HEK293 (cell line): ENCODE measurements around the gene SLITRK3.

Source experiments
- CTCF ChIA-PET: fragments of 350-600 bp; formaldehyde crosslinking; extraction: SDS; loops from one replicate; lab custom pipeline; 2021; ENCODE audit warnings: antibody characterized with exemption; lab: Yijun Ruan, JAX
- POLR2A ChIA-PET: fragments of 300-600 bp; formaldehyde crosslinking; extraction: SDS; loops from one replicate; lab custom pipeline; 2020; ENCODE audit warnings: antibody characterized with exemption, inconsistent platforms; lab: Yijun Ruan, JAX
- H3K27ac ChIP-seq: fragments of 200-500 bp; sonication (Bioruptor generic); 2 replicates; pipeline ENCODE4 v1.5.1; 2014; ENCODE audit warnings: low read depth, low read length, control low read depth, inconsistent platforms; ENCODE audit errors: extremely low read depth
- H3K36me3 ChIP-seq, 2 experiments: fragments of 200-500 bp in 1 of 2; sonication (Bioruptor generic) in 1 of 2; 1 replicate in 1 of 2; 2 replicates in 1 of 2; pipeline ENCODE4 v1.5.1; 2014 to 2017; ENCODE audit warnings: inconsistent platforms in 2 of 2, low read length in 2 of 2; ENCODE audit not compliant: control insufficient read depth in 2 of 2, insufficient read depth in 1 of 2
- H3K4me1 ChIP-seq: fragments of 200-500 bp; sonication (Bioruptor generic); 2 replicates; pipeline ENCODE4 v1.5.1; 2014; ENCODE audit warnings: mild to moderate bottlenecking, low read length, inconsistent platforms; ENCODE audit not compliant: control insufficient read depth, insufficient read depth
- H3K4me3 ChIP-seq: 2 replicates; pipeline ENCODE4 v1.5.1; 2011; ENCODE audit warnings: low read depth, mild to moderate bottlenecking, control low read depth, low read length, moderate library complexity
- H3K9me3 ChIP-seq: fragments of 200-500 bp; sonication (Bioruptor generic); 2 replicates; pipeline ENCODE4 v1.5.1; 2014; ENCODE audit warnings: low read depth, low read length, inconsistent platforms; ENCODE audit not compliant: control insufficient read depth, insufficient read depth
- PRDM10 ChIP-seq: fragments of 450-650 bp; formaldehyde crosslinking; IDR thresholded peaks from 2 replicates; pipeline ENCODE4 v1.5.1; 2016; ENCODE audit warnings: missing biosample characterization, missing genetic modification characterization
- RBAK ChIP-seq: fragments of 450-650 bp; formaldehyde crosslinking; IDR thresholded peaks from 2 replicates; pipeline ENCODE4 v1.5.1; 2016; ENCODE audit warnings: missing biosample characterization, missing genetic modification characterization
- ZBTB17 ChIP-seq: fragments of 450-650 bp; formaldehyde crosslinking; IDR thresholded peaks from 2 replicates; pipeline ENCODE4 v1.5.1; 2016; ENCODE audit warnings: missing biosample characterization, missing genetic modification characterization
- ZNF138 ChIP-seq: fragments of 450-650 bp; formaldehyde crosslinking; IDR thresholded peaks from 2 replicates; pipeline ENCODE4 v1.5.1; 2016; ENCODE audit warnings: missing biosample characterization, missing genetic modification characterization, borderline replicate concordance
- ZNF140 ChIP-seq: fragments of 450-650 bp; formaldehyde crosslinking; IDR thresholded peaks from 2 replicates; pipeline ENCODE4 v1.5.1; 2016; ENCODE audit warnings: missing biosample characterization, missing genetic modification characterization
- ZNF16 ChIP-seq: fragments of 450-650 bp; formaldehyde crosslinking; IDR thresholded peaks from 2 replicates; pipeline ENCODE4 v1.5.1; 2016; ENCODE audit warnings: low read depth, missing biosample characterization, missing genetic modification characterization
- ZNF211 ChIP-seq: fragments of 450-650 bp; formaldehyde crosslinking; IDR thresholded peaks from 2 replicates; pipeline ENCODE4 v1.5.1; 2016; ENCODE audit warnings: low read depth, missing biosample characterization, missing genetic modification characterization
- ZNF214 ChIP-seq: fragments of 450-650 bp; formaldehyde crosslinking; IDR thresholded peaks from 2 replicates; pipeline ENCODE4 v1.5.1; 2017; ENCODE audit warnings: missing biosample characterization, mild to moderate bottlenecking, missing genetic modification characterization, borderline replicate concordance
- ZNF302 ChIP-seq: fragments of 450-650 bp; formaldehyde crosslinking; IDR thresholded peaks from 2 replicates; pipeline ENCODE4 v1.5.1; 2016; ENCODE audit warnings: missing biosample characterization, missing genetic modification characterization, low read depth
- ZNF394 ChIP-seq: fragments of 450-650 bp; formaldehyde crosslinking; IDR thresholded peaks from 2 replicates; pipeline ENCODE4 v1.5.1; 2016; ENCODE audit warnings: missing biosample characterization, missing genetic modification characterization, mild to moderate bottlenecking, moderate library complexity, borderline replicate concordance
- ZNF398 ChIP-seq: fragments of 450-650 bp; formaldehyde crosslinking; IDR thresholded peaks from 2 replicates; pipeline ENCODE4 v1.5.1; 2017; ENCODE audit warnings: missing biosample characterization, missing genetic modification characterization
- ZNF404 ChIP-seq: fragments of 450-650 bp; formaldehyde crosslinking; IDR thresholded peaks from 2 replicates; pipeline ENCODE4 v1.5.1; 2017; ENCODE audit warnings: missing biosample characterization, missing genetic modification characterization
- ZNF580 ChIP-seq: fragments of 450-650 bp; formaldehyde crosslinking; IDR thresholded peaks from 2 replicates; pipeline ENCODE4 v1.5.1; 2016; ENCODE audit warnings: missing biosample characterization, missing genetic modification characterization
- ZNF596 ChIP-seq: fragments of 450-650 bp; IDR thresholded peaks from 2 replicates; pipeline ENCODE4 v1.5.0; 2018; ENCODE audit warnings: missing biosample characterization, mild to moderate bottlenecking, missing genetic modification characterization, moderate library complexity
- TF ChIP-seq, protein P1 (sequence below): fragments of 450-650 bp; formaldehyde crosslinking; IDR thresholded peaks from 2 replicates; pipeline ENCODE4 v1.5.1; 2016; ENCODE audit warnings: missing biosample characterization, missing genetic modification characterization
- TF ChIP-seq, protein P2 (sequence below): fragments of 450-650 bp; formaldehyde crosslinking; IDR thresholded peaks from 2 replicates; pipeline ENCODE4 v1.5.1; 2017; ENCODE audit warnings: missing biosample characterization, mild to moderate bottlenecking, missing genetic modification characterization, moderate library complexity
- TF ChIP-seq, protein P3 (sequence below): fragments of 450-650 bp; formaldehyde crosslinking; IDR thresholded peaks from 2 replicates; pipeline ENCODE4 v1.5.1; 2017; ENCODE audit warnings: missing biosample characterization, missing genetic modification characterization

SLITRK3 gene

DNA sequence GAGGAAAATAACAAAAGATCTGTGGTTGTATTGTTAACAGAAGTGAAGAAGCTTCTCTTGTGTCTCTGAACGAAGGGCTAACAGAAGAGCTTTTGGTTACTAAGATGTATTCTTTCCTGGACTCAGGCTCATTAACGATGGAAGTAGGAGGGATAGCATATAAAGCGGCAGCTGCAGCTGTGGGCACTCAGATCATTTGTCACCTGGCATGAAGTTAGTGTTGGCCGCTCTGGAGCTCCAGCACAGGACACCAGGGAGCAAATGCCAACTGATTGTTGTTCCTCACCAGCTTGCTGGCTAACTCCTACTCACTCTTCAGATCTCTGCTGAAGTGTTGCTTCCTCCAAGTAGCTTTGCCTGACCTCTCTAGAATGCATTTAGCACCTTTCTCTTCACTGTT, 15.5 kb upstream of the SLITRK3 start:
- POLR2A ChIA-PET: no interaction called here
- H3K4me1 ChIP-seq: no peaks in the 10 kb centered on the region
- no peaks in the 10 kb centered on the region for H3K9me3 ChIP-seq
- H3K4me3 ChIP-seq: no peak overlapping the region
- no peak for TF ChIP-seq ZNF404 (tag by site-specific recombination)
- TF ChIP-seq ZNF140 (tag by site-specific recombination): no peak
- TF ChIP-seq, protein P1, sequence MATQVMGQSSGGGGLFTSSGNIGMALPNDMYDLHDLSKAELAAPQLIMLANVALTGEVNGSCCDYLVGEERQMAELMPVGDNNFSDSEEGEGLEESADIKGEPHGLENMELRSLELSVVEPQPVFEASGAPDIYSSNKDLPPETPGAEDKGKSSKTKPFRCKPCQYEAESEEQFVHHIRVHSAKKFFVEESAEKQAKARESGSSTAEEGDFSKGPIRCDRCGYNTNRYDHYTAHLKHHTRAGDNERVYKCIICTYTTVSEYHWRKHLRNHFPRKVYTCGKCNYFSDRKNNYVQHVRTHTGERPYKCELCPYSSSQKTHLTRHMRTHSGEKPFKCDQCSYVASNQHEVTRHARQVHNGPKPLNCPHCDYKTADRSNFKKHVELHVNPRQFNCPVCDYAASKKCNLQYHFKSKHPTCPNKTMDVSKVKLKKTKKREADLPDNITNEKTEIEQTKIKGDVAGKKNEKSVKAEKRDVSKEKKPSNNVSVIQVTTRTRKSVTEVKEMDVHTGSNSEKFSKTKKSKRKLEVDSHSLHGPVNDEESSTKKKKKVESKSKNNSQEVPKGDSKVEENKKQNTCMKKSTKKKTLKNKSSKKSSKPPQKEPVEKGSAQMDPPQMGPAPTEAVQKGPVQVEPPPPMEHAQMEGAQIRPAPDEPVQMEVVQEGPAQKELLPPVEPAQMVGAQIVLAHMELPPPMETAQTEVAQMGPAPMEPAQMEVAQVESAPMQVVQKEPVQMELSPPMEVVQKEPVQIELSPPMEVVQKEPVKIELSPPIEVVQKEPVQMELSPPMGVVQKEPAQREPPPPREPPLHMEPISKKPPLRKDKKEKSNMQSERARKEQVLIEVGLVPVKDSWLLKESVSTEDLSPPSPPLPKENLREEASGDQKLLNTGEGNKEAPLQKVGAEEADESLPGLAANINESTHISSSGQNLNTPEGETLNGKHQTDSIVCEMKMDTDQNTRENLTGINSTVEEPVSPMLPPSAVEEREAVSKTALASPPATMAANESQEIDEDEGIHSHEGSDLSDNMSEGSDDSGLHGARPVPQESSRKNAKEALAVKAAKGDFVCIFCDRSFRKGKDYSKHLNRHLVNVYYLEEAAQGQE (tag by site-specific recombination): no peak
- no peak for TF ChIP-seq ZNF398
- TF ChIP-seq ZBTB17 (tag by site-specific recombination): no peak
- H3K27ac ChIP-seq: no peak overlapping the region
- CTCF ChIA-PET: no interaction called here
- no peaks in the 10 kb centered on the region for H3K36me3 ChIP-seq

DNA sequence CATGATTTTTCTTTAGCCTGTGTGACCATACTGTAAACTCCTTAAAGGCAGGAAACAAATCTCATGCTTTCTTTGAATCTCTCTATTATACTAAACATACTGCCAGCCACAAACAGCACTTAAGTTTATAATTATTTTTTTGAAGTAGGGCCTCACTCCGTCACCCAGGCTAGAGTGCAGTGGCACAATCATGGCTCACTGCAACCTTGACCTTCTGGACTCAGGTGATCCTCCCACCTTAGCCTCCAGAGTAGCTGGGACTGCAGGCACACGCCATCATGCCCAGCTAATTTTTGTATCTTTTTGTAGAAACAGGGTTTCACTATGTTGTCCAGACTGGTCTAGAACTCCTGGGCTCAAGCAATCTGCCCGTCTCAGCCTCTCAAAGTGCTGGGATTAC, 14.5 kb upstream of the SLITRK3 start:
- ChIA-PET CTCF (interaction anchor here (0.6 to 0.8 kb wide), 3 partner anchors 10 to 1372 kb away, joined by 3 read pairs; no protein-coding TSS in a partner anchor), POLR2A (no interaction called here)
- TF ChIP-seq ZNF214 (tag by site-specific recombination) (no peak), ZNF138 (no peak), ZNF394 (tag by site-specific recombination) (no peak), ZNF302 (tag by site-specific recombination) (no peak), ZNF398 (no peak), ZNF211 (tag by site-specific recombination) (no peak), RBAK (tag by site-specific recombination) (no peak), ZNF16 (no peak), PRDM10 (tag by site-specific recombination) (no peak), ZNF580 (tag by site-specific recombination) (no peak), ZNF596 (no peak)
- TF ChIP-seq, protein P2, sequence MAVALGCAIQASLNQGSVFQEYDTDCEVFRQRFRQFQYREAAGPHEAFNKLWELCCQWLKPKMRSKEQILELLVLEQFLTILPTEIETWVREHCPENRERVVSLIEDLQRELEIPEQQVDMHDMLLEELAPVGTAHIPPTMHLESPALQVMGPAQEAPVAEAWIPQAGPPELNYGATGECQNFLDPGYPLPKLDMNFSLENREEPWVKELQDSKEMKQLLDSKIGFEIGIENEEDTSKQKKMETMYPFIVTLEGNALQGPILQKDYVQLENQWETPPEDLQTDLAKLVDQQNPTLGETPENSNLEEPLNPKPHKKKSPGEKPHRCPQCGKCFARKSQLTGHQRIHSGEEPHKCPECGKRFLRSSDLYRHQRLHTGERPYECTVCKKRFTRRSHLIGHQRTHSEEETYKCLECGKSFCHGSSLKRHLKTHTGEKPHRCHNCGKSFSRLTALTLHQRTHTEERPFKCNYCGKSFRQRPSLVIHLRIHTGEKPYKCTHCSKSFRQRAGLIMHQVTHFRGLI: no peak
- TF ChIP-seq, protein P3, sequence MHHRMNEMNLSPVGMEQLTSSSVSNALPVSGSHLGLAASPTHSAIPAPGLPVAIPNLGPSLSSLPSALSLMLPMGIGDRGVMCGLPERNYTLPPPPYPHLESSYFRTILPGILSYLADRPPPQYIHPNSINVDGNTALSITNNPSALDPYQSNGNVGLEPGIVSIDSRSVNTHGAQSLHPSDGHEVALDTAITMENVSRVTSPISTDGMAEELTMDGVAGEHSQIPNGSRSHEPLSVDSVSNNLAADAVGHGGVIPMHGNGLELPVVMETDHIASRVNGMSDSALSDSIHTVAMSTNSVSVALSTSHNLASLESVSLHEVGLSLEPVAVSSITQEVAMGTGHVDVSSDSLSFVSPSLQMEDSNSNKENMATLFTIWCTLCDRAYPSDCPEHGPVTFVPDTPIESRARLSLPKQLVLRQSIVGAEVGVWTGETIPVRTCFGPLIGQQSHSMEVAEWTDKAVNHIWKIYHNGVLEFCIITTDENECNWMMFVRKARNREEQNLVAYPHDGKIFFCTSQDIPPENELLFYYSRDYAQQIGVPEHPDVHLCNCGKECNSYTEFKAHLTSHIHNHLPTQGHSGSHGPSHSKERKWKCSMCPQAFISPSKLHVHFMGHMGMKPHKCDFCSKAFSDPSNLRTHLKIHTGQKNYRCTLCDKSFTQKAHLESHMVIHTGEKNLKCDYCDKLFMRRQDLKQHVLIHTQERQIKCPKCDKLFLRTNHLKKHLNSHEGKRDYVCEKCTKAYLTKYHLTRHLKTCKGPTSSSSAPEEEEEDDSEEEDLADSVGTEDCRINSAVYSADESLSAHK (tag by site-specific recombination): no peak

More for the DNA sequence above, 14.5 kb upstream of the SLITRK3 start:
- H3K4me3 ChIP-seq: no peak overlapping the region
- H3K36me3 ChIP-seq: no peaks in the 10 kb centered on the region
- H3K27ac ChIP-seq: no peak overlapping the region
- no peaks in the 10 kb centered on the region for H3K4me1 ChIP-seq
- no peaks in the 10 kb centered on the region for H3K9me3 ChIP-seq
